Suppressor macrophage (primary cell): ENCODE results near the gene CLDN3.

Experiments used
- DNase-seq, 4 experiments: peaks; one replicate each; pipeline ENCODE4 v3.0.0-alpha.2; 2020 to 2022

CLDN3 gene

DNA sequence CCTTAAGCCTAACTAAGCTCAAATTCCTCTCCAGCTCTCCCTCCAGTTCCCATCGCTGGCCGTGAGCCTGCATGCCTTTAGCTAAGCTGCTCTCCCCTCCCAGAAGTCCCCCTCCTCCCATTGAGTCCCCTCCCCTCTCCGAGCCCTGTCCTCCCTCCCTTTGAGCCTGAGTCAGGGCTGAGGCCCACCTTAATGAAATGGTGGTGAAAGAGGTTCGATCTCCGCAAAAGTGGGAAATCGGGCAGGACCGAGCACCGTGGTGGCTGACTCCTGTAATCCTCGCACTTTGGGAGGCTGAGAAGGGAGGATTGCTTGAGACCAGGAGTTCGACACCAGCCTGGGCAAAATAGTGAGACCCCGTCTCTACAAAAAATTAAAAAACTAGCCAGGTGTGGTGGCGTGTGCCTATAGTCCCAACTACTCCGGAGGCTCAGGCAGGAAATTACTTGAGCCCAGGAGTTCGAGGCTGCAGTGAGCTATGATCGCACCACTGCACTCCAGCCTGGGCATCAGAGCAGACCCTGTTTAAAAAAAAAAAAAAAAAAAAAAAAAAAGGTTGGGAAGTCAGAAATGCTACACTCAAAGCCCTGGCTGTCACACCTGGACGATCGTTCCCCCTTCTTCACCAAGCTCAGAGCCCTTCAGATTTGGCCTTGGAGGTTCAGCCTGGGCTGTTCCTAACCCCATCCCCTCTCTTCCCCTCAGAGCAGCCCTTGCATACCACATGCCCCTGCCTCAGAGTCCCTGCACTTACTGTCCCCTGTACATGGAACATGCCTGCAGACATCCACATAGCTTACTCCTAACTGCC lies 995 bp upstream of the CLDN3 start:
- DNase-seq: no peak

DNA sequence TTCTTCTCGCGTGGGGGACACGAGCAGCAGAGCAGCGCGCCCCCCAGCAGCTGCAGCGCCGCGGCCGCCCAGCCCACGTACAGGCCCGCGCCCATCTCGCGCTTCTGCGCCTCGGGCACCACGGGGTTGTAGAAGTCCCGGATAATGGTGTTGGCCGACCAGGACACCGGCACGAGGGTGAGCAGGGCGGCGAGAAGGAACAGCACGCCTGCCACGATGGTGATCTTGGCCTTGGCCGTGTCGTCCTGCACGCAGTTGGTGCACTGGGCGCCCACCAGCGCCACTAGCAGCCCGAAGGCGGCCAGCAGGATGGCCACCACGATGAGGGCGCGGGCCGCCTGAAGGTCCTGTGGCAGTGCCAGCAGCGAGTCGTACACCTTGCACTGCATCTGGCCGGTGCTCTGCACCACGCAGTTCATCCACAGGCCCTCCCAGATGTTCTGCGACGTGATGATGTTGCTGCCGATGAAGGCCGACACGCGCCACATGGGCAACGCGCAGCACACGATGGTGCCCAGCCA lies 529 bp downstream of the CLDN3 start:
- DNase-seq: no peak

DNA sequence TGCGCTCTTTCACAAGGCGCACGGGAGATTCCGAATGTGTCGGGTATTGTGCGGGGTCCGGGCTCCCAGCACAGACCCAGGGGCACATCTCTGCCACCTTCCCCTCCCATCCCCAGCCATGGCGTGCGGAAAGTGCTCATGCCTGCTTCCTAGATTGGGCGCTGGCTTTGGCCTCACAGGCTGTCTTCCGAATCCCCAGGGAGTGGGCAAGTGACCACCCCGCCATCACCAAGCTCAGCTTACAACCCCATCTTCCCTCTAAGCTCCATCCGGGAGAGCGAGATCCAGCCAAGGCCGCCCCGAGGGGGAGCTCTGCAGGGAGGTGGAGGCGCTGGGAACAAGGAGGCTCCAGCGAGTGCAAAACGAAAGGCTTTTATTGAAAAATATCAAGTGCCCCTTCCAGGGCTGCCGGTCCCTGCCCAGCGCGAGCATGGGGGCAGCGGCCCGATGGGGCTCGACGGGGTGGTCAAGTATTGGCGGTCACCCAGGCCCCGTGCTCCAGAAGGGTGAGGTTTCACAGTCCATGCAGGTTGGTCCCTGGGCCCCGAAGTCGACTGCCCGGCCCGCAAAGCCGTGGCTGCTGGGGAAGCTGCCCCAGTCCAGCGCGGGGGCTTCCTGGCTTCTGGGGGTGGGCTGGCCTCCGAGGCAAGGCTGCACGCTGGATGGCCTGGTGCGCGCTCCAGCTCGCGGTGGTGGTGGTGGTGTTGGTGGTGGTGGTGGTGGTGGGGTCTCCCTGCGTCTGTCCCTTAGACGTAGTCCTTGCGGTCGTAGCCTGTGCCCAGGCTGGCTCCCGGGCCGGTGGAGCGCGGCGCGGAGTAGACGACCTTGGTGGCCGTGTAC lies 1.2 kb downstream of the CLDN3 start:
- DNase-seq: no peak

DNA sequence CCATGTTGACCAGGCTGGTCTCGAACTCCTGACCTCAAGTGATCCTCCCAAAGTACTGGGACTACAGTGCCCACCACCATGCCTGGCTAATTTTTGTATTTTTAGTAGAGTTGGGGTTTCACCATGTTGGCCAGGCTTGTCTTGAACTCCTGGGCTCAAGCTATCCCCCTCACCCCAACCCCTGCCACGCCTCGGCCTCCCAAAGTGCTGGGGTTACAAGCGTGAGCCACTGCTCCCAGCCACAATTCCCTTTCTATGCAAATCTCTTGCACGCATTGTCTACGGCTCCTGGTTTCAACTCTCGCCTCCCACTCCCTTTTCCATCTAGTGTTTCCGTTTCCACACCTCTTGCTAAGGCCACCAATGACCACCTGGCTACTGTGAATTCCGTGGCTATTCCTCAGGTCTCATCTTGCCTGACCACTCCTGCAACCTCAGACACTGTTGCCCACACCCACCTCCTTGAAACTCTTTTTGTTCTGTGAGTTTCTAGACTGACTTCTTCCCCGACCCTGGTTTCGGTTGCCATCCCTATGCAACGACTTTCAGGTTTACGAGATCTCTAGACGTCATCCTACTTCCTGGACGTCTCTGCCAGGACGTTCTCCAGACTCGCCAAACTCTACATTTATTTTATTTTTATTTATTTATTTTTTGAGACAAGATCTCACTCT lies 3.4 kb downstream of the CLDN3 start:
- no peak for DNase-seq

DNA sequence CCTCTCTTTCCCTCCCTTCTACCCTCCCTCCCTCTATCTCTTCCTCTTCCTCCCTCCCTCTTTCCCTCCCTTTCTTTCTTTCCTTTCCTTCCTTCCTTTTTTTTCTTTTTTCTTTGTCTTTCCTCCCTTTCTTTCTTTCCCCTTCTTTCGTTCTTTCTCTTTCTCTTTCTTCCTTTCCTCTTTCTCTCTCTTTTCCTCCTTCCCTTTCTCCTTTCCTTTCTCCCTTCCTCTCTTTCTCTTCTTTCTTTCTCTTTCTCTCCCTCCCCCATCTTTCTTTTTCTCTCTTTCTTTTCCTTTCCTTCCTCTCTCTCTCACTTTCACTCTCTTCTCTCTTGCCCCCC lies 7.4 kb downstream of the CLDN3 start:
- DNase-seq: no peak

DNA sequence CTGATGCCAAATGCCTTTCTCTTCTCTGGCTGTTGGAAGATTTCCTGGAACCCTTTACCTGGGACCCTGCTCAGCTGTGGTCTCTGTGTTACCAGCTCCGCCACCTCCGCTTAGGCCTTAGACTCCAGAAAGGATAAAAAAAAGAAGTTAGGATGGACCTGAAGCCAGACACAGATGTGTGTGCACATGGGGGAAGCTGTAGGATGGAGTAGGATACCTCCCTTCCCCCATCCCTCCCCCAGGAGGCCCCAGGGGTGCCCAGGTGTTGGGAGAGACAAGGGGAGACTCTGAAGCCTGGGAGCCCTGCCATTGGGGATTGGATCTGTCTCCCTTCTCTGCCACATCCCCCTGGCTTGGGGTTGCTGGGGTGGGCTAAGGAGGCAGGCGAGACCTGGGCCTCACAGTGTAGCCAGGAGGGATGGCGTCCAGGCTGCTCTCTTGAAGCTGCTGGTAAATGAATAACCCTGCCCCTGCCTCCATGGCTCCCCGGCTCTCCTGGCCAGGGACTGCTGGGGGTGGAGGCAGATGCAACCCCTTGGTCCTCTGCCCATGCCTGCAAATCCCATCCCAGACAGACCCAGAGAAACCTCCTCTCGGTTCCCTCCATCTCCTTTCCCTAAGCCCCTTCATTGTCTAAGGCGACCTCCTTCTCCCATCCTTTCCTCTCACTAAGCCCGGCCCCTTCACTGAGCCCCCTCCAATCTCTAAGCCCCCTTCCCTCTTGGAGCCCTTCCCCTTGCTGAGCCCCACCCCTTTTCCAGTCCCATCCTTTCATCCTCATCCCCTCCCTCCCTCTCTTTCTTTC lies 8.0 kb downstream of the CLDN3 start:
- DNase-seq: no peak

DNA sequence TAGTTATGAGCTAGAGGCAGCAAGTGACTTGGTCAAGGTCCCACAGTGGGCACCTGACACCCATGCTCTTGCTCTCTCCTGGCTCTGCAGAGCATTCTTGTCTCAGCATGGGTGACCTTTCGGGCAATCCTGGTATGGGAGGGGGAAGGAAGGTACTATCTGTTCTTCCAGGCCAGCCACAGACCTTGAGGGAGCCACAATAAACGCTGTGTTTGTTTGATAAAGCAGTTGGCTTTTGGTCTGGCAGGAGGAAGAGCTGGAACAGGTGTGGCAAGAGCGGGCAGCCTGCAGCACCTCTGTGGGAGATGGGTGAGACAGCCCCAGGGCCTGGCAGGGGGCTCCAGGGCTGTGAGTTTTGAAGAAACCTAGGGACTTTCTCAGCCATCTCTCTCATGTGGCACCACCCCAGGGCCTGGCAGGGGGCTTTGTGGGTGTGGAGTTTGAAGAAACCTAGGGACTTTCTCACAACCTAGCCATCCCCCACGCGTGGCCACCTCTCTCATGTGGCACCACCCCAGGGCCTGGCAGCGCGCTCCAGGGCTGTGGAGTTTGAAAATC lies 11.4 kb downstream of the CLDN3 start:
- no peak for DNase-seq

DNA sequence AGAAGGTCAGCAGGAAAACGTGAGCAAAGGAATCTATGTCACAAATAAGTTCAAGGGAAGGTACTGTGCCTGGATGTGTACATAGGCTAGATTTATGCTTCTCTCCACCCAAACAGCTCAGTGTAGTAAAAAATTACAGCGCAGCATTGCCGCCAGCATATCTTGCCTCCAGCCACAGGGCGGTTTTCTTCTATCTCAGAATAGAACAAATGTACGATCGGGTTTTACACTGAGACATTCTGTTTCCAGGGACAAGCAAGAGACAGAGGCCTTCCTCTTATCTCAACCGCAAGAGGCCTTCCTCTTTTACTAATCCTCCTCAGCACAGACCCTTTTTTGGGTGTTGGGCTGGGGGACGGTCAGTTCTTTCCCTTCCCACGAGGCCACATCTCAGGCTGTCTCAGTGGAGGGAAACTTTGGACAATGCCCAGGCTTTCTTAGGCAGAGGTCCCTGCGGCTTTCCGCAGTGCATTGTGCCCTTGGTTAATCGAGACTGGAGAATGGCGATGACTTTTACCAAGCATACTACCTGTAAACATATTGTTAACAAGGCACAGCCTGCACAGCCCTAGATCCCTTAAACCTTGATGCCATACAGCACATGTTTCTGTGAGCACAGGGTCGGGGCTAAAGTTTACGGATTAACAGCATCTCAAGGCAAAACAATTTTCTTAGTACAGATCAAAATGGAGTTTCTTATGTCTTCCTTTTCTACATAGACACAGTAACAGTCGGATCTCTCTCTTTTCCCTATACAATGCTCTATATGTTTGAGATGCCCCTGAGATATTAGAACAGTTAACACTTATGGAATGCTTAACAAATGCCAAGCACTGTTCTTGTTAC lies 19.9 kb downstream of the CLDN3 start:
- DNase-seq: peak in 2 of 4 experiments; percentile 17 to 31

DNA sequence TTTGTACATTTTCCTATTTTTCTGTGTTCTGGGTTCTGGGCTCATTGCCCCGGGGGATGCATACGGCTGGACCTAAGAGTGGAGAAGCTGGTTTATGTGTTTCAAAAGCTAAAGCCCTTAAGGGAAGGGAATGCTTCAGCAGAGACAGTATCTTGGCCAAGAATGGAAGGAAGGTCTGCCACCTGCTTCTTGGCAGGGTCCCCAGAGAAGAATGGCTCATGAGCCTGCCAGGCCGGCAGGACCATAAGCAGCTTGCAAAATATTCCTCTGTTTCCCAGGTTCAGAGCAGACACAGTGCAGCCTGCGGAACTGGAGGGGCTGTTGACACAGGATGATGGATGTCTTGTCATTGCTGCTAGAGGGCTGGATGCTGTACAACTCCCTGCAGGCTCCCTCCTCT lies 23.7 kb downstream of the CLDN3 start:
- no peak for DNase-seq

DNA sequence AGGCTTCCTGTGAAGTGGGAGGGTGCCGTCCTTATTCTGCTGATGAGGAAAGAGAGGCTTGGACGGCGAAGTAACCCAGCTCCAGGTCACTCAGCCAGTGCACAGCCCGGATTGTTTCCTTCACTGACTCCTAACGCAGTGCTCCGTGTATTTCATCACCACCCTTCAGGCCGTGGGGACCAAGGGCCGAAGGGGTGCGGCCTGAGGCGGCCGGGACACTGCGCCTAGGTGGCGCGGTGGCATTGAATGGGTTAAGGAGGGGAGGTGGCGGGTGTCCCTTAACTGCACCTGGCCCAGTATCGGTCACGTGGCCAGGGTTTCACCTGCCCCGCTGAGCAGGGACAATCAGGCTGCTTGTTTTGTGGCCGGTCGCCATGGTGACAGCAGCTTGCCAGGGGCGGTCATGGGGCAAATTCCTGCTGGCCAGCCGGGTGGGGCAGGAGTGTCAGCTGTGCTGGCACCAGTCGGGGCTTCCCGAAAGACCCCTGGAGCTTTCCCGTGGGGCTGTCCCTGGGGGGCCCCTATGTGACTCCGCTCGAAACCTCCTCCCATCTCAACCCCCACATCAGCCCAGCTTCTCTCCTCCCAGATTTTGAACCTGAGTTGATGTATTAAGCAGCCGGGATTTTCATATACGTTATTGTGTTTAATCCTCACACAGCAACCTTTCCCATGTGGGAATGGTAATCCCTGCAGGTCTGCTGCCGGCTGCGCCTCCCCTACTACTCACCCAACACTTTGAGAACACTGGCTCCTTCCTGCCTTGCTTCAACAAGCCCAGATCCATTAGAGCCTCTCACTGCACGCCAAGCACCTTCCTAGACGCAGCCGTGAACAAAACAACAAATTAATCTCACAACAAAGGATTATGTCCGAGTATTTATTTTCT lies 27.1 kb downstream of the CLDN3 start:
- DNase-seq: no peak

DNA sequence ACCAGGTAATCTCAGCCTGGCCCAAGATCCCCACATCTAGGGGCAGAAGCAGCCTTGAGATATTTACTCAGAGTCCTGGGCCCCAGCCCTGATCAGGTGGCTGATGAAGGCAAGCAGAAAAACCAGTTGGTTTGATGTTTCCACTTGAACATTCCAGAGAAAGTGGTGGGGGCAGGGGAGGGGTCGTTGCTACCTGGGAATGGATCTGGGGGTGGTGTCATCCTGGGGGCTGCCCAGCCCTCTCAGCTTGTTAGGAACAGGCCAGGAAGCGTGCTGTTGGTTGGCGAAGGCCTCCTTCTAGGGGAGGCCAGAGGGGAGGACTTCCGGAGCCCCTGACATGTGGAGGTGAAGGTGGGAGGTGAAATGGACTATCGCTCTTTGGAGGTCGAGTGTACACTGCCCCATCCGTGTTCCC lies 27.7 kb downstream of the CLDN3 start:
- DNase-seq: no peak

DNA sequence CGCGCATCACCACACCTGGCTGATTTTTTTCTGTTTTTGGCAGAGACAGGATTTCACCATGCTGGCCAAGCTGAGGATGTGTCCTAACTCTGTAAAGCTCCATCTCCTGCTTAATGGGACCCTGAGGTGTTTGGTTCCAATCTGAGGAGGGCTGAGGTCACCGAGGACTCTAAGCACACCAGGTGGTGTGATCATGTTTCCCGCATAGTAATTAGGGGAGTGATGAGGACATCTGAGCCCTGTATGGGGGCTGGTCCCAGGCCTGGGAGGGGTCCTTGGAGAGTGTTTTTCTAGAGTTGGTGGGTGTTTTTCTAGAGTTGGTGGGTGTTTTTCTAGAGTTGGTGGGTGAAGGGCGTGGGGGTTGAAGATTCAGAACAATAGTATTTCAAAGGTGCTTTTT lies 28.5 kb downstream of the CLDN3 start:
- no peak for DNase-seq

DNA sequence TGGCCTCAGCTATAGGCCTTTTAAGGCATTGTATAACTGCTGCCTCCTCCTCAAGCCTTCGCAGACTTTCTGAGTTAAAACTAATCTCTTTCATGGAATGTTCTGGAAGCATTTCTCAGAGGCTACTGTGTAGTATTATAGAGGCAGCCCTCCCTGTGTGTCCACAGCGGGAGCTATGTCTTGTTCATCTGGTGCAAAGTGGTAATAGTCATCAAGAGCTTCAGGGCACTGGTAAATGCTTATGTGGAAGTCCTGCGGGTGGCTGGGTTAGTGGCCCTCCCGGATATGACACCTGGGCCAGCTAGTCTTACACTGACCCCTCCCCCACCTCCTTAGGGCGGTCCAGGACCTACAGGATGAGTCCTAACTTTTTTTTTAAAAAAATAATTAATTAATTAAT lies 29.3 kb downstream of the CLDN3 start:
- DNase-seq: no peak

DNA sequence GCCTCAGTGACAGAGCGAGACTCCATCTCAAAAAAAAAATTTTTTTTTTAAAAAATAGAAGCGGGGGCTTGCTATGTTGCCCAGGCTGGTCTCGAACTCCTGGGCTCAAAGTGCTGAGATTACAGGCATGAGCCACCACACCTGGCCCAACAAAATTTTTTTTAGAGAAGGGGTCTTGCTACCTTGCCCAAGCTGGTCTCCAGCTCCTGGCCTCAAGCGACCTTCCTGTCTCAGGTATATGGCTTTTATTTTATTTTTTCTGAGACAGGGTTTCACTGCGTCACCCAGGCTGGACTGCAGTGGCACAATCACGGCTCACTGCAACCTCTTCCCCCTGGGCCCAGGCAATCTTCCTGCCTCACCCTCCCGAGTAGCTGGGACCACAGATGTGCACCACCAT lies 29.9 kb downstream of the CLDN3 start:
- DNase-seq: no peak

DNA sequence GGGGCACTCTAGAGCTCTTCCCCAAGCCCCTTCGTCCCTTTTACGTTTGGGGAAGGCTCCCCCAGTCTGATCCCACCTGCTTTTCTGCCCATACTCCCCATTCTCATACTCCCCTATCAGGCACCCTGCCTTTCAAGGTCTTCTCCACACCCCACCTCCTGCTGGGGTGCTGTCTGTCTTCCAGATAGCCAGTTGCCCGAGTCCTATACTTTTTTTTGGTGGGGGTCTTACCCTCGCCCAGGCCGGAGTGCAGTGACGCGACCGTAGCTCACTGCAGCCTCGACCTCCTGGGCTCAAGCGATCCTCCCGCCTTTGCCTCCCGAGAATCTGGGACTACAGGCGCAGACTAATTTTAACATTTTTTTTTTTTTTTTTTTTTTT lies 30.7 kb downstream of the CLDN3 start:
- no peak for DNase-seq

DNA sequence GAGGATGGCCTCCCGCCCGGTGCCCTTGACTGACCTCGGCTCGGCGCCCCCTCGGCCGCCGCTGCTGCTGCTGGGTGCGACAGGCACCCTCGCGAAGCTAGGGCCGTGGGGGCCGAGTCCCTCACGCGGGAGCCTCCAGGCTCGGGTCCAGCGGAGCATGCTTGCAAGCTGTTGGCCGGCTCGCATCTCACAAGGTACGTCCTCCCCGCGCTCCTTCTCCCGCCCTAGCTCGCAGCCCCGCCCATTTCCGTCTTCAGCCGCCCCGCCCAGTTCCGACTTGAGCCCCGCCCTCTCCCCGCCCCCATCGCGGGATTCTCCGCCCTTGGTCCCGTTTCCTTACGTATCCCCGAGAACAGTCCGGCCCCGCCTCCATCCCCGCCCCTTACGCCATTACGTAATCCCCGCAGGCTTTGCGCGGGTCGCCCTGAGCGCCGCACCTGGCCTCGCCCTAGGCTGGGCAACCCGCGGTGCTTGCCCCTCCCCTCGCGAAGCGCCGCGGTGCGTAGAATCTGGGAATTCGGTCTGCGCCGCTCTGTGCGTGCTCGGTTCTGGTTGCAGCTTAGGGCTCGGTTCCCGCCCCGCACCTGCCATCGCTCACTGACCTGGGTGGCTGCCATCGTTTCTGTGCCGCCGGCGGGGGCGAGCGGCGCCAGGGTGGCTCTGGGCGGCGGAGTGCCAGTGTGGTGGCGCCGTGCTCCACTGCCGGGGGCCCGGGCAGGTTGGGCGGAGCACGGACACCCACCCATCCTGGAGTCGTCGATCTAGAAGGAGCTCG lies 31.3 kb downstream of the CLDN3 start, which contains the start of gene ABHD11:
TSS of gene ABHD11 (minus strand) at position 191 of the 775 bp plus-strand sequence. CDS start at position 159, 32 bp downstream.
- peak; percentile 95 to 99 (median 97) for DNase-seq

DNA sequence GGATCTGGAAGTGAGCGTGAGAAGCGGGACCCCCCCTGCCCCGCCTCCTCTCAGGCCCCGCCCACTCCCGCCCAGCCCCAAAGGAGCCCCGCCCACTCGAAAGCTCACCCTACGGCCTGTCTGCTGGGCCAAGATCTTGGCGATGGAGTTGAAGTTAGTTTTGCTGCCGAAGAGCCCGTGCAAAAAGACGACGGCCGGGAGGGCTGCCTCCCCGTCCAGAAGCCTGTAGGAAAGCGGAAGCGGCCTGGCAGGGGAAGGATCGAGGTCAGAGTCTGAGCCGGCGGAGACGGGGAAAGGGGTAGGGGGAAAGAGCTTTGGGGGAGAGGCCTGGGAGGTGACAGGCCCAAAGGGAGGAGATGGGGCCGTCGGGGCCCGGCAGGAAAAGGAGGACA lies 31.9 kb downstream of the CLDN3 start:
- DNase-seq: peak; percentile 56 to 83 (median 70)

DNA sequence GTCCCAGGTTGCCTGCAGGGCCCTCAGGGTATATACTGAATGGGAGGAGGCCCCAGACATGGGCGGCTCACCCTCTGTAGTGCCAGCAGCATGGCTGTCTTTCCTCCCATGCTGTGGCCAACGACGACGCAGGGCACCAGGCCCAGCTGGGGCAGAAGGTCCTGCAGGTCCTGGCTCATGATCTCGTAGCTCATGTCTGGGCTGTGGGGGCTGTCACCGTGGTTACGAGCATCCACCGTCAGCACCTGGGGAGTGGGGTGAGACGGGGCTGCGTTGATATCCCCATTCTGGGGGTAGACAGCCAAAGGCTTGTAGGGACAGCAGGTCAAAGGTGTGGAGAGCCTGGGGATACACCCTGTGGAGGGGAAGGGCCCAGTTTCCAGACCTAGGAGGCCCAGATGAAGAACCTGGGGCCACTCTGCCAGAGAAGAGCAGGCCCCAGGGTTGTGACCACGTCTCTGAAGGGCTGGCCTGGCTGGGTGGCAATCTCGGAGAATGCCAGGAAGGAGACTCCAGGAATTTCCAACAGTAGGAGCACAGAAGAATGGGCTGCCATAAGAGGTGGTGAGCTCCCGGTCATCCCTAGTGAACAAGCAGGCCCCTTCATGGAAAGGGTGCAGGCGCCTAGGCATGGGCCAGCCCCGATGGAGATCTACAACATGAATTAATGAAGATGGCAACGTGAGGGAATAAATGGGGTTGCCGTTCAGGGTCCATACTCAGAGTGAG lies 32.4 kb downstream of the CLDN3 start:
- DNase-seq: no peak
